Astrocyte (in vitro differentiated cells and primary cell): ENCODE measurements around the gene RPS14. TPM values are rescaled to one million over a fixed set of nuclear protein-coding genes. Genes with fewer than 3 reads are reported as not detected.

ENCODE experiments used
- DNase-seq: peaks from one replicate; pipeline ENCODE4 v3.0.0-alpha.2; 2010; ENCODE audit warnings: low read depth
- FAIRE-seq: peaks from 2 replicates; lab custom pipeline; 2011; peaks lifted over from hg19 to GRCh38; lab: Jason Lieb, UNC
- H2AFZ ChIP-seq: 2 replicates; pipeline ENCODE4 v1.6.0; 2012; ENCODE audit warnings: low read depth, low read length, inconsistent platforms
- H3K27ac ChIP-seq: 2 replicates; pipeline ENCODE4 v1.5.1; 2011; ENCODE audit warnings: low read depth, low read length, inconsistent platforms
- H3K27me3 ChIP-seq: 2 replicates; pipeline ENCODE4 v1.6.0; 2011; ENCODE audit warnings: low read length, inconsistent platforms; ENCODE audit not compliant: insufficient read depth
- H3K36me3 ChIP-seq: 2 replicates; pipeline ENCODE4 v1.5.1; 2011; ENCODE audit warnings: low read length, inconsistent platforms; ENCODE audit not compliant: insufficient read depth
- H3K4me1 ChIP-seq: 2 replicates; pipeline ENCODE4 v1.5.1; 2011; ENCODE audit warnings: low read length, inconsistent platforms; ENCODE audit not compliant: insufficient read depth
- H3K4me2 ChIP-seq: 2 replicates; pipeline ENCODE4 v1.6.0; 2012; ENCODE audit warnings: low read length, inconsistent platforms
- H3K4me3 ChIP-seq: 2 replicates; pipeline ENCODE4 v1.5.1; 2011; ENCODE audit warnings: low read depth, mild to moderate bottlenecking, low read length, inconsistent platforms; ENCODE audit not compliant: insufficient read depth
- H3K79me2 ChIP-seq: 2 replicates; pipeline ENCODE4 v1.6.0; 2012; ENCODE audit warnings: mild to moderate bottlenecking, low read length, inconsistent platforms; ENCODE audit not compliant: insufficient read depth
- H3K9ac ChIP-seq: 2 replicates; pipeline ENCODE4 v1.6.0; 2012; ENCODE audit warnings: mild to moderate bottlenecking, low read length, inconsistent platforms
- H3K9me3 ChIP-seq: 2 replicates; pipeline ENCODE4 v1.5.1; 2012; ENCODE audit warnings: low read depth, mild to moderate bottlenecking, low read length, inconsistent platforms; ENCODE audit not compliant: insufficient read depth
- H4K20me1 ChIP-seq: 2 replicates; pipeline ENCODE4 v1.6.0; 2012; ENCODE audit warnings: low read length, inconsistent platforms; ENCODE audit not compliant: insufficient read depth
- H3K27ac Mint-ChIP-seq: one replicate; pipeline ENCODE4 v1.8.0; 2021; ENCODE audit warnings: mild to moderate bottlenecking, mixed read lengths; ENCODE audit not compliant: unreplicated experiment
- H3K27me3 Mint-ChIP-seq: one replicate; pipeline ENCODE4 v1.8.0; 2021; ENCODE audit warnings: low read depth, mixed read lengths; ENCODE audit not compliant: unreplicated experiment
- H3K36me3 Mint-ChIP-seq: one replicate; pipeline ENCODE4 v1.8.0; 2021; ENCODE audit warnings: low read depth, mixed read lengths; ENCODE audit not compliant: unreplicated experiment
- H3K4me1 Mint-ChIP-seq: one replicate; pipeline ENCODE4 v1.8.0; 2021; ENCODE audit warnings: low read depth, mixed read lengths; ENCODE audit not compliant: unreplicated experiment
- H3K4me3 Mint-ChIP-seq: one replicate; pipeline ENCODE4 v1.8.0; 2021; ENCODE audit warnings: mild to moderate bottlenecking, moderate library complexity, mixed read lengths; ENCODE audit not compliant: unreplicated experiment
- H3K9me3 Mint-ChIP-seq: one replicate; pipeline ENCODE4 v1.8.0; 2021; ENCODE audit warnings: mild to moderate bottlenecking, mixed read lengths; ENCODE audit not compliant: unreplicated experiment
- CTCF ChIP-seq: IDR thresholded peaks from 2 replicates; pipeline ENCODE4 v1.5.1; 2011; ENCODE audit warnings: low read depth, mild to moderate bottlenecking, inconsistent platforms, low read length, moderate library complexity; ENCODE audit not compliant: insufficient read depth
- EZH2 ChIP-seq: IDR thresholded peaks from 2 replicates; pipeline ENCODE4 v1.6.1; 2012; ENCODE audit warnings: mild to moderate bottlenecking, low read length, inconsistent platforms; ENCODE audit not compliant: insufficient read depth
- total RNA-seq: library from RNA; stranded (reverse); gene quantifications from 2 replicates; pipeline ENCODE4 v1.2.1, GENCODE V29; 2021

RPS14 gene
- total RNA-seq, 1 donor from 2014 or later = 2,054 TPM

DNA sequence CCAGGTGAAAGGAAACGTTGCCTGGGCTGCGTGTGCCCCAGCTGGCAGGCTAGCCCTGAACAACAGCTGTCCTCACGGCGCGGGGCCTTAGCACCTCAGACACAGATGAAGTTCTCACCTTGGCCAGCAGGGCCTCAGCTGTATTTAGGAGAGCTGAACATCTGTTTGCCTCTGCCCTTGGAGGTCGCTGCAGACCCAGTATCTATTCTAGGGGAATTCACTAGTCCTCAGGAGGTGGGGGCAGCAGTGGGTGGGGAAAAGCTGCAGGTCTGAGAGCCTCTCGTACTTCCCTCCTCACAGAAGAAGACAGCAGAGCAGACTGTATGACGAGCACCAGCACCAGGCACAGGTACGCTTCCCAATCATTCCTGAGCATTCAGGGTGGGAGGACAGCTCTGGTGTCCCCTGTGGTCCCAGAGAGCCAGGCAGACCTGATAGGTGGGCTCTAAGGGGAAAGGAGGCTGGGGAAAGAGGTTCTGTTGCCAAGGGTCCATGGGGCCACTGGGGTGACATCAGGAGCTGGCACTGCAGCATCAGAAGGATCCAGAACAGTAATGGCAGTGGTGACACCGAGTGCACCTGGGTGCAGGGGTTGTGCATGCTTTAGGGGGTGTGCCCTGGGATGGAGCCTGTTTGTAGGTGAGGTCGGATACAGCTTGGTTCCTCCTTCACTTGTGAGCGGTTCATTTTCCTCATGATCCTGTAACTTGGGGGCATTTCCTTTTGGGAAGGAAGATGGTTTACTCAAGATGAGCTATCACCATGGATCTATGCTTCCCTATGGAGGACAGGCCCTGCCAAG is 50.6 kb downstream of the RPS14 start:
- Histone ChIP-seq H3K9me3 (no peaks in the 10 kb centered on the region), H3K27me3 (no peaks in the 10 kb centered on the region), H3K4me2 (no peak overlapping the region), H3K4me3 (no peak overlapping the region), H3K27ac (no peak overlapping the region), H3K79me2 (no peaks in the 10 kb centered on the region), H3K36me3 (peaks cover 18% of the 10 kb centered on the region), H3K4me1 (peaks cover 4% of the 10 kb centered on the region), H4K20me1 (no peaks in the 10 kb centered on the region), H2AFZ (no peak overlapping the region), H3K9ac (no peak overlapping the region)
- Mint-ChIP-seq H3K27ac (no peak overlapping the region), H3K36me3 (peaks cover 51% of the 10 kb centered on the region), H3K9me3 (peaks cover 2% of the 10 kb centered on the region), H3K4me1 (peaks cover 14% of the 10 kb centered on the region), H3K27me3 (no peaks in the 10 kb centered on the region), H3K4me3 (peak overlapping the region; percentile 20)
- peak; percentile 13 for TF ChIP-seq CTCF
- TF ChIP-seq EZH2 = no peak
- DNase-seq = no peak
- no peak for FAIRE-seq

- no peaks in the 10 kb centered on the region for H4K20me1 ChIP-seq
- no peak for FAIRE-seq
- H3K9me3 ChIP-seq = no peaks in the 10 kb centered on the region
- peaks cover 4% of the 10 kb centered on the region for H3K4me1 ChIP-seq
- TF ChIP-seq CTCF (no peak), EZH2 (no peak)
- H3K36me3 ChIP-seq = peaks cover 22% of the 10 kb centered on the region
- no peak overlapping the region for H2AFZ ChIP-seq
- Mint-ChIP-seq H3K4me3 (peak overlapping the region; percentile 68), H3K27ac (no peak overlapping the region), H3K9me3 (peaks cover 2% of the 10 kb centered on the region), H3K36me3 (peaks cover 53% of the 10 kb centered on the region), H3K27me3 (no peaks in the 10 kb centered on the region), H3K4me1 (peaks cover 14% of the 10 kb centered on the region)
- H3K4me2 ChIP-seq = no peak overlapping the region
- H3K27me3 ChIP-seq = no peaks in the 10 kb centered on the region
- H3K9ac ChIP-seq = no peak overlapping the region
- H3K27ac ChIP-seq = no peak overlapping the region
- no peaks in the 10 kb centered on the region for H3K79me2 ChIP-seq
- no peak overlapping the region for H3K4me3 ChIP-seq
- DNase-seq = no peak
Measured at GRCh38 chr5:150397782-150398721, 51.5 kb downstream of the RPS14 start.
